Measurements from ENCODE around the gene JUNB. TPM values are rescaled to one million over a fixed set of nuclear protein-coding genes. Genes with fewer than 3 reads are reported as not detected.

The JUNB gene
- total and polyA plus RNA-seq, 2 of the 13 experiments (the other 11 are each of a cell fraction or from before 2014, with no cell fraction given) = 7.7 to 8.2 TPM

GRCh38 chr19:12806242-12807081, 15.2 kb downstream of the JUNB start, which contains the start of gene RNASEH2A (continued):
- 0 out of 2 replicates have a peak, but pooled peaks have one; percentile 80 for TF ChIP-seq KIAA2018 (CRISPR knock-in tag; IDR thresholded peaks at IDR 0.05; ENCODE audit: borderline replicate concordance)
- TF ChIP-seq YY1 (IDR thresholded peaks at IDR 0.05; ENCODE audit: insufficient read depth, insufficient replicate concordance, low read depth, low read length) = peak; percentile 90
- TF ChIP-seq ERF (CRISPR knock-in tag; IDR thresholded peaks at IDR 0.05) = peak; percentile 90; the same call in 1 of the 2 replicates
- TF ChIP-seq NAIF1 (CRISPR knock-in tag; IDR thresholded peaks at IDR 0.05; ENCODE audit: borderline replicate concordance) = peak; percentile 85; the same call in 1 of the 2 replicates
- no peak; the same call in 1 of the 2 replicates for TF ChIP-seq FOXC1 (CRISPR knock-in tag; IDR thresholded peaks at IDR 0.05; ENCODE audit: borderline replicate concordance)
- TF ChIP-seq ZNF773 (CRISPR knock-in tag; IDR thresholded peaks at IDR 0.05; ENCODE audit: borderline replicate concordance) = peak; percentile 82; the same call in 1 of the 2 replicates
- no peak for TF ChIP-seq SOX13 (IDR thresholded peaks at IDR 0.05)
- TF ChIP-seq SOX13 (CRISPR knock-in tag; conservative IDR thresholded peaks at IDR 0.05 in 1 of 2, IDR thresholded peaks at IDR 0.05 in 1 of 2) = no peak; a peak in 1 of 4 replicates
- TF ChIP-seq HIVEP1 (CRISPR knock-in tag; IDR thresholded peaks at IDR 0.05) = peak; percentile 80
- peak; percentile 83; the same call in 1 of the 2 replicates for TF ChIP-seq MYNN (CRISPR knock-in tag; IDR thresholded peaks at IDR 0.05; ENCODE audit: low read depth)
- TF ChIP-seq NCOA1 (CRISPR knock-in tag; IDR thresholded peaks at IDR 0.05) = no peak
- TF ChIP-seq ZNF121 (CRISPR knock-in tag; IDR thresholded peaks at IDR 0.05) = no peak
- no peak for TF ChIP-seq FIP1L1 (IDR thresholded peaks at IDR 0.05; ENCODE audit: borderline replicate concordance, insufficient read depth, low read depth, low read length)
- peak; percentile 86 for TF ChIP-seq ARNT2 (CRISPR knock-in tag; IDR thresholded peaks at IDR 0.05; ENCODE audit: low read depth)
- peak; percentile 70; the same call in 1 of the 2 replicates for TF ChIP-seq FOXK1 (CRISPR knock-in tag; IDR thresholded peaks at IDR 0.05; ENCODE audit: borderline replicate concordance, low read depth)
- peak; percentile 51 for TF ChIP-seq ARID5B (CRISPR knock-in tag; IDR thresholded peaks at IDR 0.05)

Data from HepG2 (cell line).